GM21786 (cell line): ENCODE results near the gene GZF1.

Experiments used
- ATAC-seq: cut with Tn5 transposase; IDR thresholded peaks from one replicate; pipeline ENCODE4 v1.9.1; 2021; ENCODE audit not compliant: unreplicated experiment

The GZF1 gene

DNA sequence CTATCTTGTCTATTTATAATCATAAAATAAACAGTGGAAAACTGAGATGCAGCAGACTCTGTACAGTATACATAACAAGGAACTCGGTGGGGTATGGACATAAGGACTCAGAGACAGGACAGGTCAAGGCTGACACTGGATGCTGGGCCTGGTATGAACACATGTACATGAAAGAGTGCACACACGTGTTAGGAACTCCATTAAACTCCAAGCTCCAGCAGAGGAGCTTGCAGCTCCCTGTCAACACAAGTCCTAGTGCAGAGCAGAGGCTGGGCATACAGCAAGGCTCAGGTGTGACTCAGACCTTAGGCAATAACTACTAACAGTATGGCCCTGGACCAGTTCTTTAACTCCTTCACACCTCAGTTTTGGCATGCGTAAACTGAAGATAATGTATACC is 42.2 kb downstream of the GZF1 start:
- ATAC-seq = no peak

DNA sequence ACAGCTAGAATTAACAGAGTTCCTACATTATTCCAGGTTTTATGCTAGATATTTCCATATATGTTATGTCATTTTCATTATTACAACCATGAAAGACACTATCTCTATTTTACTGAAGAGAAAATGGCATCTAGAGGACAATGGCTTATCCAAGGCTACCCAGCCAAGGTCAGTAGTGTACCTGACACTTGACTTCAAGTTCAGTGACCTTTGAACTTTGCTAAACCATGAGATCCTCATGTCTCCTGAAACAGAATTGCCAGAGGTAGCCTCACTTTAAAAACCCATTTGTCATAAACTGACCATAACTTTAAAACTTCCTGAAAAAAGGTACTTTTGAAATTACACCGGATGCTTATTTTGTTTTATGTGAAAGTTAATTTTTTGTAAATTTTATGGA is 44.9 kb downstream of the GZF1 start:
- no peak for ATAC-seq

DNA sequence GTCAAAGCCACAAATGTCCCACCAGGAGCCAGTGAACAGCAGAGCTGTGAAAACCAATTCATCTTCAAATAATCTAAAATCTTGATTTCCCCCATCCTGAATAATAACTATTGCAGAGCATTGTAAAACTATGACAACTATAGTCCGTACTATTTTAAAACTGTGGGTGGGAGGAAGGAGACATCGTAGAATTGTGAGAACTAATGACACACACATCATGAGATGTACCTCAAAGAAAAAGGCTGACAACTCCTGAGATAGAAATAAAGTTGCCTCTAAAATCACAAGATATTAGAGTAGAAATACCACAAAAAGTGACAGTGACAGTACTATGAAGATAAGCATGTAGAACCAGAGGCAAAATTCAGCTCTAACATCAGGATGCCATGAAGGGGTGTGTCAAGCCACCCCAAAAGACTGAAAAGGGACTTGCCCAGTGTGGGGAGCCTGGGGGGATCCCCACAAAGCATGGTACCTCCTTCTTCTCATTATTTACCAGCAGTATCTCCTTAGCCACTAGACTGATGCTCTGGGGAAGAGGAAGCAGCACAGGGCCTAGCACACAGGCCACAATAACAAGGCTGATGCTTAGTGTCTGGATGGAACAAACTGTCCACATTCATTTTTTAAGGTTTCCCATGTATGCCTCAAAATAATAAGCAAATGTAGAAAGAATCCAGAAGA is 45.9 kb downstream of the GZF1 start:
- no peak for ATAC-seq

DNA sequence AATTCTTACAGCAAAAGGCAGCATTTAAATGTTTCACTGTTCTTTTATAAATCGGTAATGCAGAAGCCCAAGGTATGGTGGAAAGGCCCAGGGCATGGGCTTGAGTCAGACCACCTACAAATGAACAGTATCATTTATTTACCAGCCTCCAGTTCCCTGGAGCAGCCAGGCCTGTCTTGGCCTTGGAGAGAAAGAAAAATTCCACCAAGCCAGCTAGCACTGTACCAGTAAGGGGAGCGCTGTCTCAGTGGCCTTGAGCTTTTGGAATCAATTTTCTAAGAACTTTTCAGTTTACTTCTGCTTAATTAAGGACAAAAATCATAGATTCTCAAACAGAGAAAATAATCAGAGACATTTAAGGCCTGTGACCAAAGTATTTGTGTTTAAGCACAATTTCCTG is 47.0 kb downstream of the GZF1 start:
- ATAC-seq = no peak

DNA sequence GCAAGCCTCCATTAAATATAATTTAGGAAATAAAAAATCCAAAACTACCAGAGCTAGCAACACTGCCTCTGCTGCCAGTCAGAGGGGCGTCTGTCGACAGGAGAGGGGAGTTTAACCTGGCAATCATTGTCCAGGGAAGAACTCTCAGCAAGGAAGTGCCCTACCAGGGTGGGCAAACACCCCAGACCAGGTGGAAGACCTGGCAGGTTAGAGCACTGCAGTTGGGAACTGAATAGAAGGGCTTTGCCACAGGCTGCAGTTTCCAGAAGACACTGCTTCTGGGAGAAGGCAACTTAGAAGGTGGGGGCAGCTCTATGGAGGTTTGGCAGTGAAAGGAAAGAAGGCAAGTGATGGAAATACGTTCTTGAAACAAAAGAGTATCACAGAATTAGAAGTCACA is 47.8 kb downstream of the GZF1 start:
- ATAC-seq = no peak

DNA sequence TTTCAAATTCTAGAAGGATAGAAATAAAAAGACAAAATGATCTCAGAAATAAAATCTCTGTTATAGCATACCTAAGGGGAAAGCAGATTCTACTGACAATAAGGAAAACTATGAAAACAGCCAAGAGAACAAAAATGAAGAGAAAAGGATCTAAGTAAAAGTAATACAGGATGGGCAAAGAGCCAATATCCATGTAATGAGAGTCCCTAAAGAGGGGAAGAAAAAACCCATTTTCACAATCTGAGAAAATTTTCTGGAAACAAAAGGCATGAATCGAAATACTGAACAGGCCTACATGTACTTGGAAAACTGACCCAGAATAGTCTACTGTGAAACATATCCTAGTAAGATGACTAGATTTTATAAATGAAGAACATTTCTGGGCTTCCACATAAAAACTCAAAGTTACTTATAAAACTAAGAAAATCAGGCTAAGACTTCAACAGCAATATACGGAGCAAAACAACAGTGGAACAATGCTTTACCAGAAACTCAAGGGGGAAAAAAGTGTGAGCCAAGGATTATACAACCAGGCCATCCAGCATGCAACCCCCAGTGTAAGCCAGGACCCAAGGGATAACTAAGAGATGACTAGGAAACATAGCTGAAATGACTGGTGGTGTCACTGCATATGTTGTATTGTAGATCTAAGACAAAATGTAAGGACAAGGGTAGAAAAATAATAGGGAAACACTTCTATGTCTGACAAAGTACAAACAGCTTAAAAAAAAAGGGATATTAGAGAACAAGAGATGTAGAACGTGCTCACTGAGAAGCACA is 49.1 kb downstream of the GZF1 start:
- no peak for ATAC-seq

DNA sequence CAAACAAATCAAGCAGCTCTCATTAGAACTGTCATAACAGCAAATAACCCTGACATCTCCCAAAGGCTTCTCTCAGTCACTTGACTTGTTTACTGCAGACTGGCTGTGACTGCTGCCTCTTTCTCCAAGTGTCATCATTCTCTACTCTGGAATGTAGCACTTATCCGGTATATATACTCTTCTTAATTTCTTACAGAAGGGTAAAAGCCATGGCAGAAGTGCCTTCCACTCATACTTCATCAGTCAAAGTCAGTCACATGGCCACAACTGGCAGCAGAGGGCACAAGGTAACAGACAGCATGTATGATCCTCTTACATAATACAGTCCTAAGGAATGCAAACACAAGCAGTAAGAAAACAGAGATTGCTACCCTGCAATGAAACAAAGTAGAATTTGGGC is 50.0 kb downstream of the GZF1 start:
- no peak for ATAC-seq

DNA sequence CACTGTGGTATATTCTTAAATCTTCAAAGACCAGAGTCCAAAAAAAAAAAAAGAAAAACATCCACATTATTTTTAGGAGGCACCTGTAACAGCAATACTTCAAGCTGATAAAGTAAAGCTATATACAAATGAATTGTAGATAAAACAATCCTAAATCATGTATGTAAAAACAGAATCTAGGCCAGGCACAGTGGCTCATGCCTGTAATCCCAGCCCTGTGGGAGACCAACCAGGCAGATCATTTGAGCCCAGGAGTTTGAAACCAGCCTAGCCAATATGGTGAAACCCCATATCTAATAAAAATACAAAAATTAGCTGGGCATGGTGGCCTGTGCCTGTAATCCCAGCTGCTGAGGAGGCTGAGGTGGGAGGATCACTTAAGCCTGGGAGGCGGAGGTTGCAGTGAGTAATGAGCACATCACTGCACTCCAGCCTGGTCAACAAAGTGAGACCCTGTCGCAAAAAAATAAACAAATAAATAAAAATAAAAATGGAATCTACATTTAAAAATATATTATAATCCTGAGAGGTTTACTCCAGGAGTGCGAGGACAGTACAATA is 52.0 kb downstream of the GZF1 start:
- ATAC-seq = no peak

DNA sequence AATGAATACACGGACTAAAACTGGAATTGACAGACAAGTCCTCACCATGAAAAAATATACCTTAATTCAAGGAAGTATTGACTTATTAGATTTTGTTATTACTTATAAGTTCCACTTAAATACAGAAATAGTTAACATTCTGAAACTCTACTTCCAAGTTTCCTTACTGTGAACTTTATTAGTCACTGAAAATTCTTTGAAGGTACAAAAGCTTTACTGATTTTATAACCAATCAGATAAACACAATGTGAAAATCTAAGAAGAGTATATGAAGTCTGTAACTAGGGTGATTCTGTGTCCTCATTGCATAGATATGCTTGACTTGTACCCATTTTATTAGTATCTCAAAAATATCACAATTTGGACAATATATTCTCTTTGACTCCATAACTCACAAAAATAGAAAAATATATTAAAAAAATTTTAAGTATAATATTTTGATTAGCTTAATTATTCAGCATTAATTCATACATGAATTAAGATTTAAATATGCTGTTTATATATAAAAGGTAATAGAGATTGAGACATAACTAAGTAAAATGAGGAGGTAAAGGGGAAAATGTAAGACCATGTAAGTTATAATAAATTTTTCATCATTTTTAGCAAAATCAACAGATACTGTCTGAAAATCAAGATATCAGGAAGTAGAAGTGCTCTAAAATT is 52.7 kb downstream of the GZF1 start:
- ATAC-seq = no peak

DNA sequence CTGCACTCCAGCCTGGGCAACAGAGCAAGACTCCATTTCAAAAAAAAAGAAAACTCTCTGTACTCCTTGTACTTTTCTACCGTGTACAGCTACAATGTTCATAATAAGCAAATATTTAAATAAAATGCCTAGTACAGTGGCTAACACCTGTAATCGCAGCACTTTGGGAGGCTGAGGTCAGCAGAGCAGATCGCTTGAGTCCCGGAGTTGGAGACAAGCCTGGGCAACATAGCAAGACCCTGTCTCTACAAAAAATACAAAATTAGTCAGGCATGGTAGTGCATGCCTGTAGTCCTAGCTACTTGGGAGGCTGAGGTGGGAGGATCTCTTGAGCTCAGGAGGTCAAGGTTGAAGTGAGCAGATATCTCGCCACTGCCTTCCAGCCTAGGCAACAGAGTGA is 53.6 kb downstream of the GZF1 start:
- ATAC-seq = no peak

DNA sequence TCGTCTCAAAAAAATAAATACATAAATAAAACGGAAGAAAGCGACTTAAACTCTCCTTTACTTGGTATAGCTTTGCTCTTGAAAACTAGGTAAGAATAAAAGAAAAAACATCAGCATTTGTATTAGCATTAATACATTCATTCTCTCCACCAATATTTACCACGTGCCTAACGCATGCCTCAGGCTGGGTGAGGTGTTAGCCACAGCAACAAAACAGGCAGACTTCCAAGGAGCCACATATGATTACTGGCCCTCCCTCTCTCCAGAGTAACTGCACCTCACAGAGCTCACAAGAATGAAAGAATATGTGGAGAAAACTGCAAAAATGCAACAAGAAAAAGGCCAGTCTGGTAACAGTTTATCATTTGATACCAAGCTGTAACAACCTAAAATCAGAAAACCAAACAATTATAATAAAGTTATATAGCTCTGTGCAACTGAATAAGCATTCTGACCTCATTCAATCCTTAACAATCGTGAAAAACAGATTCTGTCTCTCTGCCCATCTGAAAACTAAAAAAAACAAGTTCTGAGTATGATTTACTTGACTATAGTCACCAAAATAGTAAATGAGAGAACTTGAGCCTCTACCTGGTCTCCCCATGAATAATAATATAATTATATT is 54.1 kb downstream of the GZF1 start:
- no peak for ATAC-seq

DNA sequence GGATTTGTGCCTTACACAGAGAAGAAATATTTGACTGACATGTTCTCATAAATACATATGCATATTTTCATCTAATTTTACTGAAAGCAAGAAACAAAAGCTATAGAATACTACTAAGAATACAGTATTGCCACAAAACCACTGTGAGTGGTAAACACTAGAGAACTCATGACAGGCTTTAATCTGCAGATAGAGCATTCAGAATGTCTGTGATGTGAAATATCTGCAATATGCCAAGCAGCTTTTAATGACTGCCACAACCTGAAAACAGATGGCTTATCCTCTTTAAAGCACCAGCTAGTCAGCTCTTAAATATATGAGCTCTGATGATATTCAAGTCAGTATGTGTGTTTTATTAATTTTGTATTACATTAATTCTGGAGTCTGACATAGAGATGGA is 55.9 kb downstream of the GZF1 start:
- ATAC-seq = no peak

DNA sequence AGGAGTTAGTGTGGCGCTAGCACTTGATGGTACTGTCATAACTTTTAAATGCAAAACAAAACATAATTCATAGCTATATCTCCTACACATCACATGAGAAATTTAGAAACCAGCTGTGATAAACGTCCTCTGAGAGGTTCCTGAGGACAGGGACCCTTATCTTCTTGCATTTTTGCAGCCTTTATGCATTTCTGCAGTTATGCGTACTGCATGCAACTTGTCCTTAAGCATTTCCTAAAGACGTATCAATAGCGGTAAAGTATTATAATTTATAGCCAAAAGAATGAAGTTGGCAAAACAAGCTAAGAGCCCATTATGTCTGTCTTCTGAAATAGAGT is 57.6 kb downstream of the GZF1 start:
- no peak for ATAC-seq

DNA sequence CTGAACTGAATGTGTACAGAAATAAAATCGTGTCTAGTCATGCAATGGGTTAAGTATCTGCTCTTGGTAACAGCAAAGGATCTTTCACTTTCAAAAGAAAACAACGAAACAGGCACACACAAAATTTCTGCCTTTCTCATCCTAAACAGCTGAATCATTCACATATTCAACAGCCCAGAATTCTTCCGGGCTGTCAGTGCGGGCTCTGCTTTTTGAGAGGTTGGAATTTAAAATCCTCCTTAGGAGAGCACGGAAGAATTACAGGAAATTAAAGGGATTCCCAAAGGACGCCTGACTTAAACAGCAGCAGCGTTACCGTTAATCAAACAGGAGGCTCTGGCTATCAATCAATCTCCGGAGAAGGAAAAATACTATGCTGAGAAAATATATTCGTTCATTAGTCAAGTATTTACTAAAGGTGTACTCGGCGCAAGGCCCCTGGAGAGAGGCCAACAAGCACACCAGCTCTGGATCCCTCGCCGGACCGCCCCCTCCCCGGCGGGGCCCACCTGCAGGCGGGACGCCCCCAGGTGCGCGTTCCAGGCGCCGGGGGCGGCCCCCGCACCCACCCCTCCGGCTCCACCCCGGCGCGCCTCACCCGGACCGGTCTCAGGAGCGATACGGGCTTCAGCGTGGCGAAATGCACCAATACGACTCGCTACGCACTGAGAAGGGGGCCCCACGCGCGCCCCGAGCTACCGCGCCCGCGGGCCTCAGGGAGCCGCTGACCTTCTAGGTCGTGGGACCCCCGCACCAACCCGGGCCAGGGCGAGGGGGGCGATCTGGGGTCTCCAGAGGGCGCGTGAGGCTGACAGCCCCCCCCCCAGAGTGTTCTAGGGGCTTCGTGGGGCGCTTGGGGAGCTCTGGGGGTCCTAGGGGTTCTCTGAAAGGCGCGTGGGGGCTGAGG is 58.3 kb downstream of the GZF1 start:
- ATAC-seq = peak; percentile 24

DNA sequence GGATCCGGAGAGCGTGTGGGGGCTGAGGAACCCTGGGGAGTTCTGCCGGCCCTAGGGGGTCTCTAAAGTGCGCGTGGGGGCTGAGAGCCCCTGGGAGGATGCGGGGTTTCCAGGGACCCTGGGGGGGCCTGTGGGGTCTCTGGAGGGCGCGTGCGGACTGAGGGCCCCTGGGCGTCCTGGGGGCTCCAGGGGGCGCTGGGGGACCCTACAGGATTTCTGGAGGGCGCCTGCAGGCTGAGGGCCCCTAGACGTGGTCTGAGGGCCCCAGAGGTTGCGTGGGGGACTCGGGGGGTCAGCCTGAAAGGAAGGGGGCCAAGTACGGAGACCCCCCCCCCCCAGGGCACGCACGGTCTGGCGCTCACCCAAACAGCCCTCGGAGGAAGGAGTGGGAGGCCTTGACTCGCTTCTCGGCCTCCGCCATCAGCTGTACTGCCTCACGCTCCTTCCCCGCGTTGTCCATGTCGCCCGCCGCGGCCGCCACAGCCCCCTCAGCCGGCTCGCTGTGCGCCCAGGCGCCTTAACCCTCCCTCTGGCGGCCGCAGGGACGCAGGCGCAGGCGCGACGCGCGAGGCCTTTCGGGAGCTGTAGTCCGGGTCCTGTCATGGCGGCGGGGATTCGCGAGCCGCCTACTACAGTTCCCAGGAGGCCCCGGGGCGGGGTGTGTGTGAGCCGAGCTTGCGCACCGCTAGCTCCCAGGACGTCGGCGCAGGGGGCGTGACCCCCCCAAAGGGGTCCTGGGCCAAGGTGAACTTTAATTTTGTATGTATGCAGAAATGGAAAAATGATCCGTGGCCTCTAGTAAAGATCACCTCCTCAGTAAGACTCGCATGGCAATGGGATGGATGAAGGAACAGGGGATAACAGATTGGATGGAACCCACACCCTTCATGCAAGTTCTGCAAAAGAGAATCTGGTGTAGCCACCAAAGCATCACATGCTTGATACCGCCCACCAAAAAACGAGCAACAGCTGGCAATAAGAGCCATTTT is 59.3 kb downstream of the GZF1 start, which contains the start of gene NAPB:
Gene NAPB, minus strand, starts transcription at position 546 of the 989 bp plus-strand sequence. Its CDS starts 86 bp downstream, at position 460.
- peak; percentile 92 for ATAC-seq
